Measurements from ENCODE around the gene B3GNT7.
"Not testable (repeated sequence)": the region's sequence is repeated elsewhere in the genome, so short reads cannot be mapped to it uniquely, and the experiment has no call there.

The B3GNT7 gene

DNA sequence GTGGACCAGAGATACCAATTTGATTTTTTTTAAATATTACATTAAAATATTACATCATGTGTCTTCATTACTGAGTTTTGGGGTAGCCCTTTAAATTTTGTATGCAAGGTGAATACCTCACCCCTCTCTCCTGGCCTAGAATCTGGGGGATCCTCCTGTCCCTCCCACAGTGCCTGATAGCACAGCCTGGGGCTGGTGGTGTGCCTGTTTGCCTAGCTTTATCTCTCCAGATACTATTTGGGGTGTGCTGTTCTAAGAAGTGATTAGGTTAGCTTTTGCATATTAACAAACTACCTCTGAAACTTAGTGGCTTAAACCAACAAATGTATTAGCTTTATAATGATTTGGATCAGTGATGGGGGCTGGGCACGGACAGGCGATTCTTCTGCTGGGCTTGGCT is 20.7 kb upstream of the B3GNT7 start:
- H4K91ac ChIP-seq (ENCODE audit: low read depth, low read length) = no peak overlapping the region
- no peak overlapping the region for H2BK120ac ChIP-seq (ENCODE audit: insufficient read depth, low read length, poor library complexity)
- H3K27ac ChIP-seq (ENCODE audit: low read depth, low read length) = no peak overlapping the region
- no peak overlapping the region for H2AK5ac ChIP-seq (ENCODE audit: low read length)
- no peak overlapping the region for H3K14ac ChIP-seq (ENCODE audit: low read length)
- H3K18ac ChIP-seq (ENCODE audit: low read length) = no peak overlapping the region
- no peaks in the 10 kb centered on the region for H3K79me1 ChIP-seq (ENCODE audit: low read length)
- no peak for DNase-seq
- no peak overlapping the region for H3K4me2 ChIP-seq (ENCODE audit: low read length)
- no CpG with 5 or more reads among the region's 2 CpGs for WGBS (ENCODE audit: extremely low coverage, insufficient coverage, insufficient read length)
- H3K9me3 ChIP-seq (ENCODE audit: insufficient read depth, low read depth, low read length) = peaks cover 2% of the 10 kb centered on the region
- H3K36me3 ChIP-seq (ENCODE audit: control insufficient read depth in 1 of 2, insufficient read depth in 2 of 2, low read length in 2 of 2) = no peaks in the 10 kb centered on the region
- no peak overlapping the region for H2BK5ac ChIP-seq (ENCODE audit: low read depth, low read length, poor library complexity)
- H4K8ac ChIP-seq (ENCODE audit: low read depth, low read length) = no peak overlapping the region
- H4K12ac ChIP-seq (ENCODE audit: low read depth, low read length) = no peak overlapping the region
- H3K4me1 ChIP-seq (ENCODE audit: control insufficient read depth in 1 of 2, insufficient read depth in 2 of 2, low read length in 2 of 2) = peaks cover 10% of the 10 kb centered on the region in 2 experiments
- H2BK12ac ChIP-seq (ENCODE audit: low read length) = no peak overlapping the region
- no peak overlapping the region for H2AFZ ChIP-seq (ENCODE audit: insufficient read depth, low read length, poor library complexity)
- H3K23ac ChIP-seq (ENCODE audit: low read length) = no peak overlapping the region
- no peak overlapping the region for H3K4ac ChIP-seq (ENCODE audit: low read depth, low read length)
- no peaks in the 10 kb centered on the region for H3K79me2 ChIP-seq (ENCODE audit: control insufficient read depth, insufficient read depth, low read length, poor library complexity)
- H3K27me3 ChIP-seq (ENCODE audit: insufficient read depth, low read length) = no peaks in the 10 kb centered on the region
- no peak overlapping the region for H3K9ac ChIP-seq (ENCODE audit: low read length)
- no peak overlapping the region for H3K4me3 ChIP-seq (ENCODE audit: low read depth, low read length)

DNA sequence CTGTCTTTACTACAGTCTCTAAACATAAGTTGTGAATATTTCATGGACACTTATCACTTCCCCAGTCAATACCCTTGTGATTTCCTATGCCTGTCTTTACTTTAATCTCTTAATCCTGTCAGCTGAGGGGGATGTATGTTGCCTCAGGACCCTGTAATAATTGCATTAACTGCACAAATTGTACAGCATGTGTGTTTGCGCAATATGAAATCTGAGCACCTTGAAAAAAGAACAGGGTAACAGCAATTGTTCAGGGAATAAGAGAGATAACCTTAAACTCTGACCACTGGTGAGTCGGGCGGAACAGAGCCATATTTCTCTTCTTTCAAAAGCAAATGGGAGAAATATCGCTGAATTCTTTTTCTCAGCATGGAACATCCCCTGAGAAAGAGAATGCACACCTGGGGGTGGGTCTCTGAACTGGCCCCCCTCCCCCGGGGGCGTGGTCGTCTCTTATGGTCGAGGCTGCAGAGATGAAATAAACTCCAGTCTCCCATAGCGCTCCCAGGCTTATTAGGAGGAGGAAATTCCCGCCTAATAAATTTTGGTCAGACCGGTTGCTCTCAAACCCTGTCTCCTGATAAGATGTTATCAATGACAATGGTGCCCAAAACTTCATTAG is 19.4 kb upstream of the B3GNT7 start:
- H4K12ac ChIP-seq (ENCODE audit: low read depth, low read length); H3K4ac ChIP-seq (ENCODE audit: low read depth, low read length); H3K27me3 ChIP-seq (ENCODE audit: insufficient read depth, low read length); H3K14ac ChIP-seq (ENCODE audit: low read length); H4K91ac ChIP-seq (ENCODE audit: low read depth, low read length); H3K79me1 ChIP-seq (ENCODE audit: low read length); H2AFZ ChIP-seq (ENCODE audit: insufficient read depth, low read length, poor library complexity); H3K9ac ChIP-seq (ENCODE audit: low read length); H2BK12ac ChIP-seq (ENCODE audit: low read length); H2BK120ac ChIP-seq (ENCODE audit: insufficient read depth, low read length, poor library complexity); H3K4me3 ChIP-seq (ENCODE audit: low read depth, low read length); H2BK5ac ChIP-seq (ENCODE audit: low read depth, low read length, poor library complexity); H3K36me3 ChIP-seq (ENCODE audit: control insufficient read depth in 1 of 2, insufficient read depth in 2 of 2, low read length in 2 of 2); H2AK5ac ChIP-seq (ENCODE audit: low read length); H3K4me2 ChIP-seq (ENCODE audit: low read length); DNase-seq; H4K8ac ChIP-seq (ENCODE audit: low read depth, low read length); H3K27ac ChIP-seq (ENCODE audit: low read depth, low read length); H3K23ac ChIP-seq (ENCODE audit: low read length); H3K4me1 ChIP-seq (ENCODE audit: control insufficient read depth in 1 of 2, insufficient read depth in 2 of 2, low read length in 2 of 2); H3K9me3 ChIP-seq (ENCODE audit: insufficient read depth, low read depth, low read length); H3K18ac ChIP-seq (ENCODE audit: low read length); H3K79me2 ChIP-seq (ENCODE audit: control insufficient read depth, insufficient read depth, low read length, poor library complexity): not testable (repeated sequence)
- WGBS (ENCODE audit: extremely low coverage, insufficient coverage, insufficient read length) = no CpG with 5 or more reads among the region's 11 CpGs

DNA sequence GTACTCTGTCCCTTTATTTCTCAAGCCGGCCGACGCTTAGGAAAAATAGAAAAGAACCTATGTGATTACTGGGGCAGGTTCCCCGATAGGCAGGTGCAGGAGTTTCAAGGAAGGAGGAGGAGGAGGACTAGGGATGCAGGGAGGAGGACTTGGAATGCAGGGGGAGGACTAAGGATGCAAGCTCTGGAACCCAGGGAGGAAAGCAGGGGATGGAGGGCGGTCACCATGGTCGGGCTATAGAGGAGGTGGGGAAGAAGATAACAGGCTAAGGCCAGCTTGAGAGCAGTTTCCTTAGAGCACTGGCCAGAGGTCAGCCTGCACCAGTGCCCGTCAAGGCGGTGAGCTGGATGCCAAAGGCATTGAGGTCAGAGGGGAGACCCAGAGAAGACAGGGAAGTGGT is 18.7 kb upstream of the B3GNT7 start:
- Histone ChIP-seq H2AFZ (ENCODE audit: insufficient read depth, low read length, poor library complexity) (no peak overlapping the region), H3K14ac (ENCODE audit: low read length) (no peak overlapping the region), H3K27me3 (ENCODE audit: insufficient read depth, low read length) (no peaks in the 10 kb centered on the region), H3K23ac (ENCODE audit: low read length) (no peak overlapping the region), H3K4ac (ENCODE audit: low read depth, low read length) (no peak overlapping the region), H4K8ac (ENCODE audit: low read depth, low read length) (no peak overlapping the region), H3K79me2 (ENCODE audit: control insufficient read depth, insufficient read depth, low read length, poor library complexity) (no peaks in the 10 kb centered on the region), H2BK120ac (ENCODE audit: insufficient read depth, low read length, poor library complexity) (no peak overlapping the region), H3K36me3 (ENCODE audit: control insufficient read depth in 1 of 2, insufficient read depth in 2 of 2, low read length in 2 of 2) (no peaks in the 10 kb centered on the region), H3K4me2 (ENCODE audit: low read length) (no peak overlapping the region), H3K79me1 (ENCODE audit: low read length) (no peaks in the 10 kb centered on the region), H2AK5ac (ENCODE audit: low read length) (no peak overlapping the region), H3K9ac (ENCODE audit: low read length) (no peak overlapping the region), H2BK12ac (ENCODE audit: low read length) (no peak overlapping the region), H2BK5ac (ENCODE audit: low read depth, low read length, poor library complexity) (no peak overlapping the region), H4K12ac (ENCODE audit: low read depth, low read length) (no peak overlapping the region), H3K4me1 (ENCODE audit: control insufficient read depth in 1 of 2, insufficient read depth in 2 of 2, low read length in 2 of 2) (peaks cover 7% of the 10 kb centered on the region in 2 experiments), H3K27ac (ENCODE audit: low read depth, low read length) (no peak overlapping the region), H3K9me3 (ENCODE audit: insufficient read depth, low read depth, low read length) (peaks cover 4% of the 10 kb centered on the region), H4K91ac (ENCODE audit: low read depth, low read length) (no peak overlapping the region), H3K18ac (ENCODE audit: low read length) (no peak overlapping the region), H3K4me3 (ENCODE audit: low read depth, low read length) (no peak overlapping the region)
- WGBS (ENCODE audit: extremely low coverage, insufficient coverage, insufficient read length) = no CpG with 5 or more reads among the region's 8 CpGs
- DNase-seq = no peak

DNA sequence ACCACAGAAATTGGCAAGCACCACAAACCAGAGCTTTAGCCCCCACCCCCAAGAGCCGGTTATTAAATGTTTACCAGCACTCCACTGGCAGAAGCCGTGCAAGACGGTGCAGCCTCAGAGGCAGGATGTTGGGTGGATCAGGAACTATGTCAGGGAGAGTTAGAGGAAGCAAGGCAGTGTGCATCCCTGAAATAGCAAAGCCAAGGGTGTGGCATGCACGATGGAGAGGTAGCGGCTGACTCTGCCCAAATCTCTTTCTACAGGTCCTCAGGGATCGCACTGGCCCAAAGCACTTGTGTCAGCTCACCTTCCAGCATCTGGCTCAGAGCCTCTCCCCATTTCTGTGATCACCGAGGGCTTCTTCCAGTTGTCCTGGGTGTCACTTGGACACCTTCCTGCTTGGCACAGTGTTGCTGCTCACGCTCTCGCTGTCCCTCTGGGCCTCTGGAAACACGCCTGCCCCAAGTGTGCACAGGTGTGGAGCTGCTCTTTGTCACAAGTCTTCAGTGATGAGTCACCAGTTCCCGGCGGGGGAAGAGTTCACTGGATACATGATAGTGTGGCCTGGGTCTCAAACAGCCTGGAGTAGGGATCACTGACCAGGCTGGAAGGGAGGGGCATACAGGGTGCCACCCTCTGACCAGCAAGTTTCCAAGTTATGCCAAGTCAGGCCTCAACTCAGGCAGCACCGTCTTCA is 17.3 kb upstream of the B3GNT7 start:
- Histone ChIP-seq H3K4me3 (ENCODE audit: low read depth, low read length) (no peak overlapping the region), H4K8ac (ENCODE audit: low read depth, low read length) (no peak overlapping the region), H3K18ac (ENCODE audit: low read length) (no peak overlapping the region), H3K4me1 (ENCODE audit: control insufficient read depth in 1 of 2, insufficient read depth in 2 of 2, low read length in 2 of 2) (peaks cover 7% of the 10 kb centered on the region in 2 experiments), H3K79me1 (ENCODE audit: low read length) (no peaks in the 10 kb centered on the region), H3K23ac (ENCODE audit: low read length) (no peak overlapping the region), H3K14ac (ENCODE audit: low read length) (no peak overlapping the region), H2AK5ac (ENCODE audit: low read length) (no peak overlapping the region), H3K4ac (ENCODE audit: low read depth, low read length) (no peak overlapping the region), H4K12ac (ENCODE audit: low read depth, low read length) (no peak overlapping the region), H2AFZ (ENCODE audit: insufficient read depth, low read length, poor library complexity) (no peak overlapping the region), H3K9ac (ENCODE audit: low read length) (no peak overlapping the region), H2BK120ac (ENCODE audit: insufficient read depth, low read length, poor library complexity) (no peak overlapping the region), H3K4me2 (ENCODE audit: low read length) (no peak overlapping the region), H3K9me3 (ENCODE audit: insufficient read depth, low read depth, low read length) (peaks cover 4% of the 10 kb centered on the region), H3K36me3 (ENCODE audit: control insufficient read depth in 1 of 2, insufficient read depth in 2 of 2, low read length in 2 of 2) (no peaks in the 10 kb centered on the region), H3K27me3 (ENCODE audit: insufficient read depth, low read length) (no peaks in the 10 kb centered on the region), H4K91ac (ENCODE audit: low read depth, low read length) (no peak overlapping the region), H3K27ac (ENCODE audit: low read depth, low read length) (no peak overlapping the region), H2BK5ac (ENCODE audit: low read depth, low read length, poor library complexity) (no peak overlapping the region), H3K79me2 (ENCODE audit: control insufficient read depth, insufficient read depth, low read length, poor library complexity) (no peaks in the 10 kb centered on the region), H2BK12ac (ENCODE audit: low read length) (no peak overlapping the region)
- DNase-seq = peak; percentile 70 to 86
- no CpG with 5 or more reads among the region's 13 CpGs for WGBS (ENCODE audit: extremely low coverage, insufficient coverage, insufficient read length)
